Measurements from ENCODE around the gene FGFBP1.

Gene FGFBP1

GRCh38 chr4:15938640-15939039 is at the start of gene FGFBP1:
FGFBP1 (minus strand) TSS chr4:15938740; CDS start chr4:15936632, 2,108 bp downstream.
- no peak within 1 kb of the TSS for H3K4me3 ChIP-seq (ENCODE audit: low read depth, low read length)

More at GRCh38 chr4:15938640-15939039, at the start of gene FGFBP1:
- Histone ChIP-seq H3K27ac (ENCODE audit: extremely low read depth, low read depth, low read length) (no peak within 1 kb of the TSS), H3K4me1 (ENCODE audit: control insufficient read depth, insufficient read depth, low read length) (no peaks in the 10 kb centered on the region), H3K9me3 (ENCODE audit: control insufficient read depth, insufficient read depth, low read depth, low read length) (no peaks in the 10 kb centered on the region), H3K36me3 (ENCODE audit: control insufficient read depth in 2 of 2, insufficient read depth in 1 of 2, low read length in 2 of 2) (no peaks in the 10 kb centered on the region)
- ChIA-PET CTCF (interaction anchor here (2.0 kb wide), 1 partner anchor 56 kb away, joined by 6 read pairs; no protein-coding TSS in a partner anchor), POLR2A (no interaction called here)
- no peak for TF ChIP-seq GLI2 (tag by site-specific recombination; IDR thresholded peaks at IDR 0.05; ENCODE audit: borderline replicate concordance, low read depth)
- no peak for TF ChIP-seq SCRT2 (tag by site-specific recombination; IDR thresholded peaks at IDR 0.05)
- TF ChIP-seq GFI1B (tag by site-specific recombination; IDR thresholded peaks at IDR 0.05): no peak
- no peak for TF ChIP-seq ZNF513 (tag by site-specific recombination; IDR thresholded peaks at IDR 0.05)
- TF ChIP-seq ZNF155 (tag by site-specific recombination; IDR thresholded peaks at IDR 0.05): no peak
- no peak for TF ChIP-seq ZNF510 (tag by site-specific recombination; IDR thresholded peaks at IDR 0.05; ENCODE audit: insufficient replicate concordance)
- no peak for TF ChIP-seq YY1 (tag by site-specific recombination; IDR thresholded peaks at IDR 0.05)
- TF ChIP-seq KLF7 (tag by site-specific recombination; IDR thresholded peaks at IDR 0.05; ENCODE audit: borderline replicate concordance): no peak
- no peak for TF ChIP-seq ZNF768 (tag by site-specific recombination; IDR thresholded peaks at IDR 0.05)
- no peak for TF ChIP-seq HIC1 (tag by site-specific recombination; IDR thresholded peaks at IDR 0.05)
- no peak for TF ChIP-seq ELK4 (IDR thresholded peaks at IDR 0.05; ENCODE audit: borderline replicate concordance, low read depth, low read length)
- no peak for TF ChIP-seq ZNF148 (tag by site-specific recombination; IDR thresholded peaks at IDR 0.05; ENCODE audit: borderline replicate concordance)
- no peak for TF ChIP-seq BCL11A (tag by site-specific recombination; IDR thresholded peaks at IDR 0.05; ENCODE audit: low read depth)
- TF ChIP-seq ZFP41 (tag by site-specific recombination; IDR thresholded peaks at IDR 0.05; ENCODE audit: borderline replicate concordance): no peak
- no peak for TF ChIP-seq ZNF433 (tag by site-specific recombination; IDR thresholded peaks at IDR 0.05; ENCODE audit: low read depth)
- TF ChIP-seq GLI4 (tag by site-specific recombination; IDR thresholded peaks at IDR 0.05): no peak
- TF ChIP-seq ZNF585B (tag by site-specific recombination; IDR thresholded peaks at IDR 0.05): no peak
- TF ChIP-seq ZNF19 (tag by site-specific recombination; IDR thresholded peaks at IDR 0.05; ENCODE audit: low read depth): no peak
- TF ChIP-seq WT1 (tag by site-specific recombination; IDR thresholded peaks at IDR 0.05): no peak

Measured in HEK293 (cell line).